Caki2 (cell line): Measurements from ENCODE around the gene TUBGCP5. TPM values are rescaled to one million over a fixed set of nuclear protein-coding genes. Genes with fewer than 3 reads are reported as not detected.
"Not testable (repeated sequence)": the region's sequence is repeated elsewhere in the genome, so short reads cannot be mapped to it uniquely, and the experiment has no call there.

Experiments used
- DNase-seq: peaks from one replicate; pipeline ENCODE4 v3.0.0-alpha.2; 2015; ENCODE audit warnings: low read depth
- in situ Hi-C: cut with HindIII; loops from 2 replicates; pipeline ENCODE4 v1.10.0; 2016; ENCODE audit warnings: low sequenced_read_pairs, low pct_unique_long_range_greater_than_20kb, mixed read lengths
- total RNA-seq: library from RNA; depleted of rRNA; stranded (reverse); fragments of >200 nt; shearing (Covaris generic); gene quantifications from 2 replicates; pipeline ENCODE4 v1.2.3, GENCODE V29; 2014; ENCODE audit warnings: low replicate concordance

Gene TUBGCP5
- total RNA-seq, 1 experiment from 2014 or later: 9.3 TPM

DNA sequence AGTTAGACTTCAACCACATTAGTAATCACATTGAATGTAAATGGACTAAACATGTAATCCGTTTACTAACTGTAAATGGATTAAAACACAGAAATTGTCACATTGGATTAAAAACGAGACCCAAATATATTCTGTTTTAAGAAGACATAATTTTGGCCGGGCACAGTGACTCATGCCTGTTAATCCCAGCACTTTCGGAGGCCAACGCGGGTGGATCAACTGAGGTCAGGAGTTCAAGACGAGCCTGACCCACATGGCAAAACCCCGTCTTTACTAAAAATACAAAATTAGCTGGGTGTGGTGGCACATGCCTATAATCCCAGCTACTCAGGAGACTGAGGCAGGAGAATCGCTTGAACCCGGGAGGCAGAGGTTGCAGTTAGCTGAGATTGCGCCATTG lies 57.4 kb downstream of the TUBGCP5 start:
- in situ Hi-C loops, DNase-seq: not testable (repeated sequence)

DNA sequence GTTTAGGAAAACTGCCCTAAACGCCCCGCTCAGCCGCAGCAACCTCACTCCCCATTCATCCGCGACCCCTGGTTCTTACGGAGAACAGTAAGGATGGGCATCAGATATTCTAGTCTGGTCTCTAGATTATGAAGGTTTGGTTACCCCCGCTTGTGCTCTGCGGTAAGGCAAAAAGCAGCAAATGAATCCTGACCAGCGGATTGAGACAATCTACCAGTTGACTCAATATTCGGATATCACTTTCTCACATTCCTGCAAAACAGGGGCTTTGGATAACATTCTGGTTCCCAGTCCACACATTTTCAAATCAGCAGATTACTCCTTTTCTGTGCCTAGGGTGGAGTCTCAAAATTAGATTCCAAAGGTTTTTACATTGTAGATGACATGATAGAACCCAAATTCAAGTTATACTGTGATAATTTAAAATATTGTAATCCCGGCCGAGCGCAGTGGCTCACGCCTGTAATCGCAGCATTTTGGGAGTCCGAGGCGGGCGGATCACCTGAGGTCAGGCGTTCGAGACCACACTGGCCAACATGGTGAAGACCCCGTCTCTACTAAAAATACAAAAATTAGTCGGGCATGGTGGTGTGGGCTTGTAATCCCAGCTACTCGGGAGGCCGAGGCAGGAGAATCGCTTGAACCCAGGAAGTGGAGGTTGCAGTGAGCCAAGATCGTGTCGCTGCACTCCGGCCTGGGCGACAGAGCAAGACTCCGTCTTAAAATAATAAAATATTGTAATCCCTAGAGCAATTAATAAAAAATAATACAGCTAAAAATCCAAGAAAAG lies 58.1 kb downstream of the TUBGCP5 start:
- in situ Hi-C loops: no loop called here

DNA sequence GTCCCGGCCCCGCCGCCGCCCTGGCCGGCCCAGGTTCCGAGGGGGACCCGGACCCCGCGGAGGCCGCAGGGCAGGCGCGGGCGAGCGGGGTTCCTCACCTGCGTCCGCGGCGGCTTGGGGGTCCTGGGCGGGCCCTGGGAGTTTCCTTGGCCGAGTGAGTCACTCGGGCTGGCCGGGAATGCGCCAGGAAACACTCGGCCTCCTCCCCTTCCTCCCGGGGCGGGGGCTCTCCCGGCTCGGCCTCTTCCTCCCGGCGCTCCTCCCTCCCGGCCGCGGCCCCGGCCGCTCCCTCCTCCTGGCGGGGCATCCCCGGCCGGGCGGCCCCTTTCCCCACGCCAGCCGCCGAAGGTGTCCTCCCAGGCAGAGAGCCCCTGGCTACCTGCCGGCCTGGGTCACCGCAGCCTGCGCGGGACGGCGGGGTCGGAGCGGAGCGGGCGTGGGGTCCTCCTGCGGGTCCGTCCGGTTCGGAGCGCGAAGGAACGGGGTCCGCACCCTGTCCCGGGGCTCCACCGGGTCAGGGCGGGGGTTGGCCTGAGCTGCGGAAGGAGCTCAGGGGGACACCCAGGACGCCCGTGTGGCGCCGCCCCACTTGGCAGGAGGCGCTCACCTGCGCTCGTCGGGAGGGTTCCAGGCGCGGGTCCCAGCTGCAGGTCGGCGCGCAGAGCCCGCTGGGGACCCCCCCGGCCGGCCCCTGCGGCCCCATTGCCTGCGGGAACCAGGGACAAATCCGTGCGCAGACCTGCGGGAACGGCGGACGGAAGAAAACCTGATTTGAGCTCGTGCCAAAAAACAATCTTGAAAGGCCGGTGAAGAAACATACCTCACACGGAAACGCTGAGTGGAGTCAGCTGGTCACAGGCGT lies 58.9 kb downstream of the TUBGCP5 start, which contains the start of gene CYFIP1:
CYFIP1 (minus strand) TSS at position 180 of the 862 bp plus-strand sequence. CDS start 33,083 bp downstream, outside the sequence.
- DNase-seq: peak; percentile 88
- in situ Hi-C loops: no loop called here

More for the DNA sequence above, 58.1 kb downstream of the TUBGCP5 start:
- DNase-seq: no peak

DNA sequence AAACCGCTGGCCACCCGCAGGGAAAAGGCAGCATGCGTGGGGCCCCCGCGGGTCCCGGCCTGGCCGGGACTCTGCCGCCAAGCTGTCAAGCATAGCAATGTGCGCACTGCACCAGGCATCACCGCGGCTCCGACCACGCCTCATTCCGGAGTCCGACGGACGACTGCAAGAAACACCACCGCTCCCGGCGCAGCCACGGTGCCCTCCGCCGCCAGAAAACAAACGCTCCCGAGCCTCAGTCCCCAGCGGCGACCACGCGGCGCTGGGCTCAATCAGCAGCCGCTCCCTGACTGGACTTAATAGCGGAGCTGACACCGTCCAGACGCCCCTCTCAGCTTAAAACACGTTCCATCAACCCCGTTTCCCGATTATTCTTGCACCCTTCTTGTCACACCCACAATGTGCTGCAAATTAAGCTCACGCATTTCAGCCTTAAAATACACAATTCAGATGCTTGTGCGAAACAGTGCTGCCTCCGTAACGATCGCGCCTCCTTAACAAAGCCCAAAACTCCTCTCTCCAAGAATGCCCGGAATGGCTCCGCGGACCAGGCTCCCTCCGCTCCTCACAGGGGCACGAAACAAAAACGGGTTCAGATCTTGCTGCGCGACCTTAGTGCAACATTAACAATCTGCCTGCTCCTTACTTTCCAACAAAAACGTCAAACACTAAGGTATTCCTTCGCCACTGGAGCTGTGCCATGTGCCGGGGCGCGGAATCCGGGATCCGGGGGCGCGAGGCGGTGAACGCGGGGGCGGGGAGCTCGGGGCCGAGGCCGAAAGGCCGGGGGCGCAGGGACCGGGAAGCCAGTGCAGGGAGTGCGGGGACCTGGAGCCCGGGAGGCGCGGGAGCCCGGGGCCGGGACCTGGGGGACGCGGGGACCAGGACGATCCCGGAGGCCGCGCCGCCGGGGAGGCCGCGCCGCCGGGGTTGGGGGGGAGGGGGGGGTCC lies 59.9 kb downstream of the TUBGCP5 start:
- in situ Hi-C loops: no loop called here
- peak; percentile 60 for DNase-seq

DNA sequence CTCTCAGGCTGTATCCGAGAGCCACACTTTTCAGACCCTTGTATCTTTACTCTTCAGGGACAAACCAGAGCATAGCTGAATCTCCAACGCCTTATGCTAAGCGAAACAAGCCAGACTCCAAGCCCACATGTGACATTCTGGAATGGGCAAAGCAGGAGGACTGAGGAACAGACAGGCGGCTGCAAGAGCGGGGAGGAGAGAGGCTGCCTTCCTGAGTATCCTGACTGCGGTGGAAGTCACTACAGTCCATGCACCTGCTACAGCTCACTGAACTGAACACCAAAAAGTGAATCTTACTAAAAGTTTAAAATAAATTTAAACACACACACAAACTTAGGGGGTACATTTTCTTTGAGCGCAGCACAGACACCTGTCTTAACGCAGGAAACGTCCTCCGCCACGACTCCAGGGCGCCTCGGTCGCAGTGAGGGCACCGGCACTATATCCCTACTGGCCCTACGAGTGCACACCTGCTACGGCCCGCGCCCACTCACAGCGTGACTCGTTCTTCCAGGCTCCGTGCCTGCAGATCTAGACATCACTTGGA lies 60.6 kb downstream of the TUBGCP5 start:
- DNase-seq: no peak
- in situ Hi-C loops: no loop called here

DNA sequence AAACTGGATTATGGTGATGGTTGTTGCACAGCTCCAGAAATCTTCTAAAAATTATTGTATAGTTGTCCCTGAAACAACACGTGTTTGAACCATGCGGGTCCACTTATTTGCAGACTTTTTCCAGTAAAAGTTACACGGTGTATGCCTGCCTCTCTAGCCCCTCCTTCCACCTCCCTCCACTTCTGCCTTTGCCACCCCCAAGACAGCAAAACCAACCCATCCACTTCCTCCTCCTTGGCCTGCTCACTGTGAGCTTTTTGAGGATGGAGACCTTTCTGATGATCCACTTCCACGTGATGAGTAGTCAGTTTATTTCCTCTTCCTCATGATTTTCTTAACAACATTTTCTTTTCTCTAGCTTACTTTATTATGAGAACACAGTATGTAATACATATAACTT lies 64.6 kb downstream of the TUBGCP5 start:
- no peak for DNase-seq
- in situ Hi-C loops: no loop called here

DNA sequence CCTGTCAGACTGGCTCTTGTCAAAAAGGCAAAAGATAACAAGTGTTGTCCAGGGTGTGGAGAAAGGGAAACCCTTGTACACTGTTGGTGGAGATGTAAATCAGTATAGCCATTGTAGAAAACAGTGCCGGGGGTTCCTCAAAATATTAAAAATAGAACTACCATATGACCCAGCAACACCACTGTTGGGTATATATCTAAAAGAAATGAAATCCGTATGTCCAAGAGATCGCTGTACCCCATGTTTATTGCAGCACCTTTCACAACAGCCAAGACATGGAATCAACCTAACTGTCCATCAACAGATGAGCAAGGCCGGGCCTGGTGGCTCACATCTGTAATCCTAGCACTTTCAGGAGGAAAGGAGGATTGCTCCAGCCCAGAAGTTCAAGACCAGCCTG lies 65.4 kb downstream of the TUBGCP5 start:
- DNase-seq: no peak
- in situ Hi-C loops: no loop called here

DNA sequence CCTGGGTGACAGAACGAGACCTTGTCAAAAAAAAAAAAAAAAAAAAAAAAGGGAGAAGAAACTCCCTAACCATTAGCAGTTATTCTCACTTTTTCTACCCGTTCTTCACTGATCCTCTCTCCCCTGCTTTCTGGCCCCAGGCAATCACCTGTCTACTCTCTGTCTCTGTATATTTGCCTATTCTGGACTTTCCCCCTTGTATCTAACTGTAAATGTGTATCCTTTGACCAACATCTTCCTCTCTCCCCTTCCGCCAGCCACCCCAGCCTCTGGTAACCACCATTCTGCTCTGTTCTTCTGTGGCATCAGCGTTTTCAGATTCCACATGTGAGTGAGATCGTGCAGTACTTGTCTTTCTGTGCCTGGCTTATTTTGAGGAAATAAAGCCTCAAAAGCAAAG lies 66.1 kb downstream of the TUBGCP5 start:
- in situ Hi-C loops: no loop called here
- DNase-seq: no peak

DNA sequence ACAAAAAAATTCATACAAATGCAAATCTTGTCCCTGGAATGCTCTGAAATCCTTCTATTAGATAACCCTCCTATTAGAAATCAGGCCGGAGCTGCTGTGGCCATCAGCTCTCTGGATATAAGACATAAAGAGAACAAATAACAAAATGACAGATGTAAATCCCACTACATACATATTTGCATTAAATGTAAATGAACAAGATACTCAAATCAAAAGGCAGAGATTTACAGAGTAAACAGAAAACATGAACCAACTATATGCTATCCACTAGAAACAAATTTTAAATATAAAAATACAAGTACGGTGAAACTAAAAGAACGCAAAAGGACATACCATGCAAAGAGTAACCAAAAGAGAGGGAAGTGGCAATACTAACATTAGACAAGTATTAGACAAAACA lies 69.9 kb downstream of the TUBGCP5 start:
- no peak for DNase-seq
- in situ Hi-C loops: no loop called here

DNA sequence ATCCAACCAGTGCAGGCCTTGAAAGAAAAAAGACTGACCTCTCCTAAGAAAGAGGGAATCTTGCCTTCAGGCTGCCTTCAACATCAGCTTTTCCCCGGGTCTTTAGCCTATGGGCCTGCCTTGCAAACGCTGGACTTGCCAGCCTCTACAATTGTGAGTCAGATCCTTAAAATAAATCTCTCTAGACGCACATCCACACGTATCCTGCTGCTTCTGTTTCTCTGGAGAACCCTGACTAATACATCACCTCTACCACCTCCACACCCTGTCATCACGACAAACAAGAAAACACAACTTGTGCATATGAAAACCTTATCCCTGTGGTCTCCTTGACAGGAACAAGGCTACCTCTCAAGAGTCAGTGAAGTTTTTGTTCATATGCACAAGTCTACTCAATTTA lies 71.0 kb downstream of the TUBGCP5 start:
- no peak for DNase-seq
- in situ Hi-C loops: no loop called here

DNA sequence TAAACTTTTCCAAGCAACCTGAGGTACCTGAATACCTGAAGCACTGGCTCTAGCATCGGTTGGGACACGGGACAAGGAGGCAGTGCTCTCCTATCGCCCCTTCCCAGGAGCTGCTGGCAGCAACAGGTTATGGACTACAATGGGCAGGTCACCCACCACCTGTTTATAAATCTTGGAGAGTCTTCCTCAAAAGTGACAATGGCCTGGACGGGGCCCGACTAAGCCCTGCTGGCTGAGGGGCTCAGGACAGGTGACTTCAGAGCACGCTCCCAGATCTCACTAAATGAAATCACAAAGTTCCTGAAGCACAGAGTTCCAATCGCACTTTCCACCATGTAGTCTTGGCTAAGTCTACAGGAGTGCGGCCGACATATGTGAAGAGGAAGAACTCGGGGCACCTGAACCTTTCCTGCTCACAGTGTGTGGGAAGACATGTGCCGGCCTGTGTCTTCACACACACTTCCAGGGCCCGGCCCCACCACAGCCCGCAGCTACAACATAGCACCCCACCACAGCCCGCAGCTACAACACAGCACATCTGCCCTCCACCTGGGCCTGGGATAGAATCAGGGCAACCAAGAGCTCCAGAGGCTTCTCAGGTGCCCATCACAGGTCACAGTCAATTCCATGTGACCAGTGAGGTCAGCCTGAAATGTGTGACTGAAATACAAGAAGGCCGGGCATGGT lies 72.1 kb downstream of the TUBGCP5 start:
- no peak for DNase-seq
- in situ Hi-C loops: no loop called here

DNA sequence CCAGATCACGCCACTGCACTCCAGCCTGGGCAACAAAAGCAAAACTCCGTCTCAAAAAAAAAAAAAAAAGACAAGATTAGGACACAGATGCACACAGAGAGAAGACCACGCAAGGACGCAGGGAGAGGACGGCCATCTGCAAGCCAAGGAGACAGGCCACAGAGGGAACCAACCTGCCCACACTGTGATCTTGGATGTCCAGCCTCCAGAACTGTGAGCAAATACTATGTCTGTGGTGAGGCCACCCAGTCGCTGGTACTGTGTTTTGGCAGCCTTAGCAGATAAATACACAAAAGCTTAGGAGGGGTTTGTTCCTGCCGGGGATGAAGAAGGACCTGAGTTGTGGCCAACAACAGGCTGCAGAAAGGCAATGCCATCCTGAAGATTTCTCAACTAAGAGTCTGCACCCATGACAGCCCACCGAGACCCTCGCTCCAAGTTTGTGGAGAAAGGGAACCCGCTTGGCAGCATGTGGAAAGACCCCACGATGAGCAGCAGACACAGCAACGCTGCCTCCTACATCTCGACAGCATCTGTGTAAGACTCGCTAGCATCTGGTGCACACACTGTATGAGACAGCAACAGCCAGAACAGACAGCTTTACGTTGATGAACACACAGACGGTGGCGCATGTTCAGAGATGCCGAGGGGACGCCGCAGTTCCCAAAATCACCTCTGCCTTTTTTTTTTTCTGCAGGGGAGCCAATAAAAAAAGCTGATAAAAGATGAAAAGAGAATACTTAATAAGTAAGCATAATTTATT lies 72.9 kb downstream of the TUBGCP5 start:
- DNase-seq: no peak
- in situ Hi-C loops: no loop called here

DNA sequence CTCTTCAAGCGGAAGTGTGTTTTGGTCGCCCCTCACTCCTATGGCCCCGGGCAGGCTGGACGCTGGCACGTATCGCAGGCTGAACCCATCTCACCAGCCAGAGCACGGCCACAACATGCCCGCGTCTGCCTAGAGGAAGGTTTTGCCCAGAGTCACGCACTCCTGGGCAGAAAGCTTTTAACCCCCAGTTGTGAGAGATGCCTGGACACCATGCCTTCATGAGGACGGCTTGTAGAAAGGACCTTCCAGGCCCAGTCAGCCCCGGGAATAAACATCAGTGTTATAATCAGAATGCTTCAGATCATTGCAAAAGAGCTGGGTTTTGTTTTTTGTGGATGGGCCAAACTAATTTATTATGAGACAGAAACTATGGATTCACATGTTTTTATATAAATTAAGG lies 75.7 kb downstream of the TUBGCP5 start:
- DNase-seq: no peak
- in situ Hi-C loops: no loop called here

DNA sequence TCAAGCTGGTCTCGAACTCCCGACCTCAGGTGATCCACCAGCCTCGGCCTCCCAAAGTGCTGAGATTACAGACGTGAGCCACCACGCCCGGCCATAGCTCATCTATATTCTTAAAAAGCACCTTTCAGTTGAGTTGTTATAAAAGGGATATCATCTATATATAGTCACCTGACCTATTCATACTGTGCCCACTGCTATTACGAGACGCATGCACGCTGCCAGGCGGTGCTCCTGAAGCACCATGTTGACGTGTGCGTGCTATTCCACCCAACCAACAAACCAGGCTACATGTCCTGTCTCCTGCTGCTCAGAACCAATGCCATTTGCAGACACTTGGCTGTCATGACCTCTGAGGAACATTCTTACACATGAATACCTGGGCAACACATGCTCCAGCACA lies 76.8 kb downstream of the TUBGCP5 start:
- DNase-seq: no peak
- in situ Hi-C loops: no loop called here

DNA sequence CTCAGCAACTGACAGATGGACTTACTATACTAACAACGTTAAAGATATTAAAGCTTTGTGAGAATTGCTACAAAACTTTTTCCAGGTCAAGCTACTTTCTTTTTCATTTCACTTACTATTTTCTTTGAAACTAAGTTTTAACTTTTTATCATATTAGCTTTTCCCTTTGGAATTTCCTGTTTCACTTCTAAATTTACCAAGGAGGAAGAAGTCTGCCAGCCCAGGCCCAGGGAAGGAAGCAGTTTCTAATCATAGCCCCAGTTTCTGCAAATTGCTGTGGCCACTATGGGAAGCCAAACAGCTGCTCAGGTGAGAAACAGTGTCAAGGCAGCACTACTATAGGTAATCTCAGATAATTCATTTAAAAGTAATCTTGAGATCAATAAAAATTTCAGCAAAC lies 77.6 kb downstream of the TUBGCP5 start:
- in situ Hi-C loops: no loop called here
- DNase-seq: no peak

DNA sequence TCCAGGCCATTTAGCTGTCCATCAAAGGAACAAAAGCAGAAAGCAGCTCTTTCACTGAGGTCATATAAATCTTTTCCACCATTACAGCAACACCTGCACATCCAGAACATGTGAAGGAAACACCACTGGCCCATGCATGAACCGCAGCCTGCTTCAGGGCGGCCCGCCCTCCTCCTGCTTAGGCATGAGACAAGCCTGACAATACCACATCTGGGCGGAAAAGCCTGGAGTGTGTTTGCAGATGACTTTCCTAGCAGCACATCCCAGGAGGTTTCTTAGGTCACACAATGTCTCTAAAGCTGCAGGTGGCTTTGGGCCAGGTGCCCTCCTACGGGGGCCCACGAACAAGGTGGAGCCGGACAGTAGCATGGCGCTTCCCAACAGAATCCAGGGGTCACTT lies 78.8 kb downstream of the TUBGCP5 start:
- in situ Hi-C loops: no loop called here
- no peak for DNase-seq

DNA sequence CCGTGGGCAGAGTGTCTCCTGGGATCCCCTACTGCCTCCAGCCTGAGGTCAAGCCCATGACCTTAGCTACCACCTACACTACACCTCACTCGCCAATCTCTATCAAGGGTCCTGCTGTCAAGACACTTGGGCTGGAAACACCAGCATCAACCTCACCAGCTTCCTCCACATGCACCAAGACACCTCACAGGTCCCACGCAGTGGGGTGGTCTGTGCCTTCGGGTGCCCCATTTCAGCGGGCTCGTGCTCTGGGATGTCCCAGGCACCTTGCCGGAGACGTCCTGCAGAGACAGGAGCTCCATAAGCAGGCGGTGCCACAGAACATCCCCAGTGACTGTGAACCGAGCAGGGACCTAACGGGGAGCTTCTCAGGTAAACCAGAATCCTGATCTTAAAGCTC lies 79.2 kb downstream of the TUBGCP5 start:
- DNase-seq: no peak
- in situ Hi-C loops: no loop called here
